Left cardiac atrium (tissue), 4 donors: ENCODE results near the gene RASAL1. TPM values are rescaled to one million over a fixed set of nuclear protein-coding genes. Genes with fewer than 3 reads are reported as not detected.
A peak's percentile ranks its signal among the peaks of the same experiment; 100 is the strongest.

Experiments used
- ATAC-seq, 2 donors: fragments of 200-7000 bp; cut with Tn5 transposase; one replicate each; pipeline ENCODE4 v1.9.1; 2020; ENCODE audit warnings: mild to moderate bottlenecking in 2 of 2, moderate library complexity in 2 of 2
- DNase-seq: peaks from one replicate; pipeline ENCODE4 v3.0.0-alpha.2; 2020
- intact Hi-C, 2 donors: fragments of 100-400 bp; cut with DNase I; formaldehyde crosslinking; loops; one replicate each; pipeline versions ENCODE4 v1.14.1 to v1.15.1; 2022 to 2023
- total RNA-seq, 2 donors: library from RNA; stranded (reverse); fragmentation: NEBNext Ultra II Directional; extraction: Animal tissue kit (Norgen Biotek cat#: 25700); gene quantifications; one replicate each; pipeline ENCODE4 v1.2.1, GENCODE V29; 2021
- donor health status: DM: no; HTN: yes; CAD: no.
- donor health status: DM: no; HTN: yes; CAD: no; lungs with severe emphysema.
- donor health status: DM: yes; HTN: yes; CAD: no.
- donor health status: Dilated cardiomyopathy.

Gene RASAL1
- total RNA-seq, 2 donors from 2014 or later = not detected

DNA sequence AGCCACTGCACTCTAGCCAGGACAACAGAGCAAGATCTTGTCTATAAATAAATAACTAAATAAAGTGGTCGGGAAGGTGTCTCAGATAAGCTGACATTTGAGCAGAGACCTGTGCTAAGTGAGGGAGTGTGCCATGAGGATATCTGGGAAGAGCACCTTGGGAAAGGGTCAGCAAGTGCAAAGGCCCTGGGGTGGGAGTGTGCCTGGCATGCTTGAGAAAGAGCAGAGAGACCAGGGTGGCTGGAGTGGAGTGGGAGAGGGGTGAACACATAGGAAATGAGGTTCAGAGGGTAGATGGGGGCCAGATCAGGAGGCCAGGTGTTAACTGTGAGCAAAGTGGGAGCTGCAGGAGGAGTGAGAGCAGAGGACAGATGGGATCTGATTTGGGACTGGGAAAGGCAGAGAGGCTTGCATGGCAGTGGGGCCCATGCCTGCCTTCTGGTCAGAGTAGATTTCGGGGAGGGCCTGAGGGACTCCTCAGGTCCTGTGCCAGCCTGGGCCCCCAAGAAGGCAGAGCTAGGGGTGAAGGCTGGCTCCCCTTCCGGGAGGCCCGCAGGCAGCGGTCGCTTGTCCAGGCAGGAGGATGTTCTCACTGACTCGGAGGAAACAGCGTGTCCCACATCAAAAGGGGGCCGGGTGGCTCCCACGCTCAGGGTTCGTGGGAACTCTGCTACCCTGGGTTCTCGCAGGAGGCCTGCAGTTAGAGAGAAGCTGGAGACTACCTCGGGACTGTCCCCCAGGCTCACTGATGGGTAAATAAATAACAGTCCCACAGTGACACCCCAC is 46.4 kb downstream of the RASAL1 start:
- intact Hi-C loops = no loop called here
- ATAC-seq (no peak), DNase-seq (no peak)

GRCh38 chr12:113088037-113088436 is 47.5 kb downstream of the RASAL1 start:
- no peak for ATAC-seq
- no peak for DNase-seq
- intact Hi-C loops = no loop called here

- ATAC-seq (no peak), DNase-seq (no peak)
- intact Hi-C loops = no loop called here
These were observed 48.4 kb downstream of the RASAL1 start for GRCh38 chr12:113087193-113087592.

- no peak for DNase-seq
- no peak for ATAC-seq
- intact Hi-C loops = no loop called here
These were observed 49.1 kb downstream of the RASAL1 start for GRCh38 chr12:113086249-113087164.

DNA sequence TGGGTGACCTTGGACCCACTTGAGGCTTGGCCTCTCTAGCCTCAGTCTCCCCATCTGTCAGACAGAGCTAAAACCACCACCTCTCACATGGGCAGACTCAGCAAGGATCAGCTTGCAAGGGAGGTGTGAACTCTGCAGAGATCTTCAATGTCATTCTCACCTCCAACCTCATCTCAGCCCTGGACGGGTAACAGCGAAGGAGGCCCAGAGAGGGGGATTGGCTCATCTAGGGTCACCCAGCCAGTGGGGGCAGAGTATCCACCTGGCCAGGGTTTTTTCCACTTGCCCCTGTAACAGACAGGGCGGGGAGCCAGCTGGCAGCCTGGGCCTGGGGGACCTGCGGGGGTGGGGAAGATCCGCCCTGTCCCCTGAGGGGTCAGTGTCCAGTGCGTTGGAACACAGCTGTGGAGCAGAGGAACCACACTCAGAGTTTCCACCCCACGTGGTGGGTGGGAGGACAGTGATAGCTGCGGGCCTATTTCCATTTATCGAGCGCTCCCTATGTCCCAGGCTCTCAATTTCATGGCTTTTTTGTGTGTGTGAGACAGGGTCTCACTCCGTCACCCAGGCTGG is 51.6 kb downstream of the RASAL1 start:
- DNase-seq = peak; percentile 51
- ATAC-seq = peak in 1 of 2 donors; percentile 29
- intact Hi-C loops = no loop called here

DNA sequence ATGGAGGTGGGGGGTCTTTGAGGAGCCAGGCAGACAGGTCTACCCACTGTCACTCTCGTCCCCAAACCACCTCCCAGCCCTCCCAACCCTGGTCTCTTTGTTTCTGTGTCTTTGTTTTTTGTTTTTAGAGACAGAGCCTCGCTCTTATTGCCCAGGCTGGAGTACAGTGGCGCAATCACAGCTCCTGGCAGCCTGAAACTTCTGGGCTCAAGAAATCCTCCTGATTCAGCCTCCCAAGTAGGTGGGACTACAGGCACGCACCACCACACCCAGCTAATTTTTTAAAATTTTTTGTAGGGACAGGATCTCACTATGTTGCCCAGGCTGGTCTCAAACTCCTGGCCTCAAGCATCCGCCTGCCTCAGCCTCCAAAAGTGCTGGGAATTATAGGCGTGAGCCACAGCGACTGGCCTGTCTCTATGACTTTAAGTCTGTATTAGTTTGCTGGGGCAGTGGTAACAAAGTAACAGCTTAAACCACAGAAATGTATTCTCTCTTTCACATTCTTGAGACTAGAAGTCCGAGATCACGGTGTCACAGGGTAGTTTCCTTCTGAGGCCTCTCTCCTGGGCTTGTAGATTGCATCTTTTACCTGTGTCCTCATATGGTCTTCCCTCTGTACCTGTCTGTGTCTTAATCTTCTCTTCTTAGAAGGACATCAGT is 52.9 kb downstream of the RASAL1 start:
- ATAC-seq (no peak), DNase-seq (no peak)
- intact Hi-C loops = no loop called here

- ATAC-seq (no peak), DNase-seq (no peak)
- intact Hi-C loops = no loop called here
These were observed 53.7 kb downstream of the RASAL1 start for GRCh38 chr12:113081873-113082272.

GRCh38 chr12:113077859-113078255 is 57.7 kb downstream of the RASAL1 start:
- intact Hi-C loops = no loop called here
- ATAC-seq = no peak
- no peak for DNase-seq

DNA sequence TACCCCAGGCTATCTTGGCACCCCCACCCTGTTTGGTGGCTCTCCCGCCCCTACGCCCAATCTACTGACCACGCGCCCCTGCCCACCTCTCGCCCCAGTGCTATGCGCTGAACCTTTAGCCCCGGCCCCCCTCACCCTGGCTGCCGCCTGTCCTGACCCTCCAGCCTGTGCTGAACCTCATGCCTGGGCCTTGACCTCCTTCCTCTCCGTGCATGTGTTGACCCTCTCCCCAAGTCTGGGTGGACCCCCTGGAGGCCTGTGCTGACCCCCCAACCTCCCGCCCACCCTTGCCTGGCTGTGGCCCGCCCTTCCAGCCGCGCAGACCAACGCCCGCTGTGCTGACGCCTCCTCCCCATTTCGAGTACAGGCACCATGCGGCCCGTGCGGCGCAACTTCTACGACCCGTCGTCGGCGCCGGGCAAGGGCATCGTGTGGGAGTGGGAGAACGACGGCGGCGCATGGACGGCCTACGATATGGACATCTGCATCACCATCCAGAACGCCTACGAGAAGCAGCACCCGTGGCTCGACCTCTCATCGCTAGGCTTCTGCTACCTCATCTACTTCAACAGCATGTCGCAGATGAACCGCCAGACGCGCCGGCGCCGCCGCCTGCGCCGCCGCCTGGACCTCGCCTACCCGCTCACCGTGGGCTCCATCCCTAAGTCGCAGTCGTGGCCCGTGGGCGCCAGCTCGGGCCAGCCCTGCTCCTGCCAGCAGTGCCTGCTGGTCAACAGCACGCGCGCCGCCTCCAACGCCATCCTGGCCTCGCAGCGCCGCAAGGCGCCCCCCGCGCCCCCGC is 58.3 kb downstream of the RASAL1 start:
- intact Hi-C loops = no loop called here
- no peak for DNase-seq
- ATAC-seq = no peak

DNA sequence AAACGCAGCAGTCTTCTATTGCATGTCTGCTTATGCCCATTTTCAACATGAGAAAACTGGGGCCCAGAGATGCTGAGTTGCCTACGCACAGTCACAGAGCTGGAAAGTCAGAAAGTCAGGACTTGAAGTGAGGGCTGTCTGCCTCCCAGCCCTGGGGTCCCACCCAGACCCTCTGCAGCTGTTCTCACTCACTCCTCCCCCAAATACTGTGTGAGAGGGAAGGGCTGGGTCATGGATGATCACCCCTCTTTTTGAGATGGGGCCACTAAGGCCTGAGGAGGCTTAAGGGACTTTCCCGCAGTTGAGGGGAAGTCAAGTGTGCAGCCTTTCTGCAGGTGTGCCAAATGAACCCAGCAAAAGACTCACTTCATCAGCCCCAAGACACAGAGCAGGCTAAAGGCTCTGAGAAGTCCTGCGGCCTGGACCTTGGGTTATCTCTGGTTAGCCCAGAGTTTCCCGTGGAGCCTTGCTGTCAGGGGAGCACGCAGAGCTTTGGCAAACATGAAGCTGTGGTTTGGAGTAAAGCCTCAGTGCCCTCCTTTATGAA is 60.4 kb downstream of the RASAL1 start:
- intact Hi-C loops = no loop called here
- ATAC-seq = no peak
- no peak for DNase-seq

DNA sequence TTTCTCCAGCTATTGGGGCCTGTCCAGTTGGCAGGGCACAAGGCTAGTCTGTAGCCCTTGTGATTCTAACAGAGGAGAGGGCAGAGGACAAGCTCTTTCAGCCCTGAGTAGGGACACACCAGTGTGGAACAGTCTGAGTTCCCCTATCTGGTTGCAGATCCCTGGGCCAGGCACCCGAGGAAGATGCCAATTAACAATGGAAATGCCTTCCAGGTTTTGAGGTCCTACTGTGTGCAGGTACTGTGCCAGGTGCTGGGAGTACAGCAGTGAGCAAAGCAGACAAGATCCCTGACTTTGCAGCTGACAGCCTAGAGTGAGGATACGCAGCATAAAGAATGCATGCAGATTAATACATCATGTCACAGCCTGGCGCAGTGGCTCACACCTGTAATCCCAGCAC is 62.0 kb downstream of the RASAL1 start:
- ATAC-seq (no peak), DNase-seq (no peak)
- intact Hi-C loops = no loop called here

GRCh38 chr12:113072136-113072535 is 63.4 kb downstream of the RASAL1 start:
- no peak for ATAC-seq
- intact Hi-C loops = no loop called here
- DNase-seq = no peak

GRCh38 chr12:113071135-113072112 is 64.1 kb downstream of the RASAL1 start:
- DNase-seq = no peak
- intact Hi-C loops = no loop called here
- ATAC-seq = peak; percentile 28 to 78

DNA sequence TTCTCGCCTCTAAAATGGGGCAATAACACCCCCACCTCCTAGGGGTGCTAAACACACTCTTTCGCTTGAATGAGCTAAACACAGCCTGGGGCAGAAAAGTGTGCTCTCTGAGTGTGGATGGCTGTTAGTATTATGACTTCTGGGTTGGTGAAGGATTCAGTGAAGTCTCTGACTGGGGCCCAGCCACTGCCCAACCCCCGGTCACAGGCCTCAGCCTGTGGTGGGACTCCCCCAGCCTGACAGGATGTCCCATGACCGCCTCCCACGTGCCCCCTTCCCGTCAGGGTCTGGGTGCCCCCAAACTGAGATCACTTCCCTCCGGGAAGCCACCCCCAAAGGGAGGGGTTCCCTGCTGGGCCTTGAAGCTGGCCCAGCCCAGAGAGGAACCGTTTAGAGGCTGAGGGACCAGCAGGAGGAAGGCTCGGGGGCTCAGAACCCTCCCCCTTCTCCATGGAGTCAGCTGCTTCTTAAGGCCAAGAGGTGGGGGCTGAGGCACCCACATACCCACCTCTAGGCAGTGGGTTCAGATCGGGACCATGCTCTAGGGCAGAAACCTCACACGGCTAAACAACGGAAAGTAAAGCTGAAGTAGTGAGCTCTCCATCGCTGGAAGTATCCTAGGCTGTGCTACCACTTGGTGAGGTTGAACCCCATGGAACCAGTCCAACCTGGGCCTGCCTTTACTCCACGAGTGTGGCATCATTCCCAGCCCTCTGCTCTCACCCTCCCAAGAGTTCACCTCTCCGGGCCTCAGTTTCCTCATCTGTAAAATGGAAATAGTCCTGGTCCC is 65.2 kb downstream of the RASAL1 start:
- DNase-seq = peak; percentile 53
- intact Hi-C loops = no loop called here
- peak in 1 of 2 donors; percentile 10 for ATAC-seq

- no peak for DNase-seq
- intact Hi-C loops = no loop called here
- ATAC-seq = no peak
These were observed 65.8 kb downstream of the RASAL1 start for GRCh38 chr12:113069751-113070116.

DNA sequence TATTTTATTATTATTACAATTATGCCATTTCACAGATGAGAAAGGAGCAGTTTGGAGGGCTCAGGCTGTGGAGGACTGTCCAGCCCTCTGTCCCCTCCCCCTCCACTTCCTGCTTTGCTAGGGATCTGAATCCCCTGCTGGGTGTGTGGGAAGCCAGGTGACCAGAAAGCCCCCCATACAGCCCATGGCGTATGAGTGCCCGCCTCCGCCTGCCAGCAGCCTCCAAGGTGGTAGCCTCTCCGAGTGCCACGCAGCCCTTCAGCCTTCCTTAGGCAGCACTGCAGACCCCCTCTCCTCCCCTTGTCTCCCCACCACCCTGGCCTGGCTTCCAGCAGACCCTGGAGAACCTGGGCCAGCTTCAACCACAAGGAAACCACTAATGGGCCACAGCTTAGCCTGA is 66.4 kb downstream of the RASAL1 start:
- DNase-seq (no peak), ATAC-seq (no peak)
- intact Hi-C loops = no loop called here
